MM.1S (cell line): ENCODE results near the gene MAS1L.

Experiments used
- DNase-seq: peaks from one replicate; pipeline ENCODE4 v3.0.0-alpha.2; 2015
- H2AFZ ChIP-seq: fragments of 300-600 bp; sonication (generic); 2 replicates; pipeline ENCODE4 v1.6.0; 2016; ENCODE audit warnings: antibody characterized with exemption, low read length
- H3F3A ChIP-seq: fragments of 300-600 bp; sonication (generic); 2 replicates; pipeline ENCODE4 v1.6.1; 2016; ENCODE audit warnings: mild to moderate bottlenecking, antibody characterized with exemption, low read length, moderate library complexity, mixed read lengths; ENCODE audit not compliant: insufficient read depth
- H3K27ac ChIP-seq: fragments of 300-600 bp; sonication (generic); 2 replicates; pipeline ENCODE4 v1.5.1; 2016; ENCODE audit warnings: mild to moderate bottlenecking, low read length
- H3K27me3 ChIP-seq: fragments of 300-600 bp; sonication (generic); replicated peaks from 2 replicates; pipeline ENCODE4 v1.6.0; 2016; ENCODE audit warnings: low read length; ENCODE audit not compliant: insufficient read depth
- H3K36me3 ChIP-seq: fragments of 300-600 bp; sonication (generic); replicated peaks from 2 replicates; pipeline ENCODE4 v1.6.1; 2016; ENCODE audit warnings: mild to moderate bottlenecking, low read length, mixed read lengths; ENCODE audit not compliant: insufficient read depth
- H3K4me1 ChIP-seq: fragments of 300-600 bp; sonication (generic); 2 replicates; pipeline ENCODE4 v1.6.1; 2016; ENCODE audit warnings: low read length, mixed read lengths
- H3K4me2 ChIP-seq: fragments of 300-600 bp; sonication (generic); 2 replicates; pipeline ENCODE4 v1.6.0; 2016; ENCODE audit warnings: low read depth, low read length
- H3K4me3 ChIP-seq: fragments of 300-600 bp; sonication (generic); 2 replicates; pipeline ENCODE4 v1.5.1; 2016; ENCODE audit warnings: low read length, mixed read lengths
- H3K79me2 ChIP-seq: fragments of 300-600 bp; sonication (generic); 2 replicates; pipeline ENCODE4 v1.6.1; 2016; ENCODE audit warnings: mixed run types, low read length, mixed read lengths
- H3K9ac ChIP-seq: fragments of 300-600 bp; sonication (generic); 2 replicates; pipeline ENCODE4 v1.6.1; 2016; ENCODE audit warnings: low read length, mixed read lengths
- H3K9me2 ChIP-seq: fragments of 300-600 bp; sonication (generic); replicated peaks from 2 replicates; pipeline ENCODE4 v1.6.1; 2016; ENCODE audit warnings: mild to moderate bottlenecking, low read length, mixed read lengths; ENCODE audit not compliant: insufficient read depth
- H3K9me3 ChIP-seq: fragments of 300-600 bp; sonication (generic); replicated peaks from 2 replicates; pipeline ENCODE4 v1.6.1; 2016; ENCODE audit warnings: mild to moderate bottlenecking, low read length, mixed read lengths; ENCODE audit not compliant: insufficient read depth
- H4K20me1 ChIP-seq: fragments of 300-600 bp; sonication (generic); 2 replicates; pipeline ENCODE4 v1.6.1; 2016; ENCODE audit warnings: mild to moderate bottlenecking, low read length, moderate library complexity, mixed read lengths; ENCODE audit not compliant: insufficient read depth
- EZH2 ChIP-seq: fragments of 300-600 bp; sonication (generic); optimal IDR thresholded peaks from 2 replicates; pipeline ENCODE3; 2017; ENCODE audit warnings: low read depth, mild to moderate bottlenecking, antibody characterized with exemption, low read length, mixed read lengths
- EZH2phosphoT487 ChIP-seq: fragments of 300-600 bp; sonication (generic); IDR thresholded peaks from 2 replicates; pipeline ENCODE4 v1.6.1; 2018; ENCODE audit warnings: antibody characterized with exemption, low read length
- TF ChIP-seq, protein P1 (sequence below): fragments of 300-600 bp; sonication (generic); IDR thresholded peaks from 2 replicates; pipeline ENCODE4 v1.5.1; 2016; ENCODE audit warnings: antibody characterized with exemption, low read length, mixed read lengths

Gene MAS1L

DNA sequence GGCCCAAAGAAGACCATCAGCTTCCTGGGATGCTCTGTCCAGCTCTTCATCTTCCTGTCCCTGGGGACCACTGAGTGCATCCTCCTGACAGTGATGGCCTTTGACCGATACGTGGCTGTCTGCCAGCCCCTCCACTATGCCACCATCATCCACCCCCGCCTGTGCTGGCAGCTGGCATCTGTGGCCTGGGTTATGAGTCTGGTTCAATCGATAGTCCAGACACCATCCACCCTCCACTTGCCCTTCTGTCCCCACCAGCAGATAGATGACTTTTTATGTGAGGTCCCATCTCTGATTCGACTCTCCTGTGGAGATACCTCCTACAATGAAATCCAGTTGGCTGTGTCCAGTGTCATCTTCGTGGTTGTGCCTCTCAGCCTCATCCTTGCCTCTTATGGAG lies 25.7 kb downstream of the MAS1L start:
- H3K27me3 ChIP-seq = no peaks in the 10 kb centered on the region
- no peaks in the 10 kb centered on the region for H3K4me1 ChIP-seq
- no peaks in the 10 kb centered on the region for H3K9me2 ChIP-seq
- H3K27ac ChIP-seq = no peak overlapping the region
- no peak overlapping the region for H2AFZ ChIP-seq
- no peak for TF ChIP-seq EZH2
- no peak for TF ChIP-seq EZH2phosphoT487
- TF ChIP-seq, protein P1, sequence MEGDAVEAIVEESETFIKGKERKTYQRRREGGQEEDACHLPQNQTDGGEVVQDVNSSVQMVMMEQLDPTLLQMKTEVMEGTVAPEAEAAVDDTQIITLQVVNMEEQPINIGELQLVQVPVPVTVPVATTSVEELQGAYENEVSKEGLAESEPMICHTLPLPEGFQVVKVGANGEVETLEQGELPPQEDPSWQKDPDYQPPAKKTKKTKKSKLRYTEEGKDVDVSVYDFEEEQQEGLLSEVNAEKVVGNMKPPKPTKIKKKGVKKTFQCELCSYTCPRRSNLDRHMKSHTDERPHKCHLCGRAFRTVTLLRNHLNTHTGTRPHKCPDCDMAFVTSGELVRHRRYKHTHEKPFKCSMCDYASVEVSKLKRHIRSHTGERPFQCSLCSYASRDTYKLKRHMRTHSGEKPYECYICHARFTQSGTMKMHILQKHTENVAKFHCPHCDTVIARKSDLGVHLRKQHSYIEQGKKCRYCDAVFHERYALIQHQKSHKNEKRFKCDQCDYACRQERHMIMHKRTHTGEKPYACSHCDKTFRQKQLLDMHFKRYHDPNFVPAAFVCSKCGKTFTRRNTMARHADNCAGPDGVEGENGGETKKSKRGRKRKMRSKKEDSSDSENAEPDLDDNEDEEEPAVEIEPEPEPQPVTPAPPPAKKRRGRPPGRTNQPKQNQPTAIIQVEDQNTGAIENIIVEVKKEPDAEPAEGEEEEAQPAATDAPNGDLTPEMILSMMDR = no peak
- H3K9ac ChIP-seq = no peak overlapping the region
- no peaks in the 10 kb centered on the region for H4K20me1 ChIP-seq
- no peaks in the 10 kb centered on the region for H3F3A ChIP-seq
- DNase-seq = no peak
- no peak overlapping the region for H3K4me3 ChIP-seq
- no peaks in the 10 kb centered on the region for H3K79me2 ChIP-seq
- H3K36me3 ChIP-seq = no peaks in the 10 kb centered on the region
- no peaks in the 10 kb centered on the region for H3K9me3 ChIP-seq
- H3K4me2 ChIP-seq = no peak overlapping the region

DNA sequence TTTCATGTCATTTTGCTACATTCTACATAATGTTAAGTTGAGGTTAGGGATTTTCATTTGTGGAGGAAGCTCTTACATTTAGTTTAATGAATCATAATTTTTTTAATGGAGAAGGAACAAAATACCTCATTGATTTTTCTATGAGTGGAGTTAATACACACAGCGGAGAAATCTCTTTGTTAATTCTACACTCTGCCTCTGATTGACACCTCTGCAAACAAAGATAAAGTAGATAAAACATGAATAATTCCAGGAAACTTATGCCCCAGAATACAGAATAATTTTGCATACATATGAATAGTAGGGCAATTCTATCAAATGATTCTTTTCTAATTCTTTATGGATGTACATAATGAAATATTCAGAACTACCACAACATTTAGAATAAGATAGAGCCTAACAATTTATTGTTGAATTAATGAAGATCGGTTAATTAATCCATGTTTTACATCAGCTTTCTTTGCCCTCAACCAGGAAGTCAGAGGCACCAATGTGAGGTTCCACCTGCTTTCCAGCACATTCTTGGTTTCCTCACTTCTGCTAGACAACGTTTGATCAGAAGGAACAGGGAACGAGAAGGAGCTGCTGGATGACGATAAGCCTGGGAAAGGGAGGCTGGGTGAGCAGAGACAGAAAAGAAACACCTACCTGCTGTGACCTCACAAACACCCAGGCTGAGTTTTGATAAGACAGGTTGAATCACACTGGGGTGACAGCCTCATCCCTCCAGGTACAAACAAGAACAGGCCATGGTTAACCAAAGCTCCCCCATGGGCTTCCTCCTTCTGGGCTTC lies 26.5 kb downstream of the MAS1L start:
- no peaks in the 10 kb centered on the region for H3K9me2 ChIP-seq
- H3K9ac ChIP-seq = no peak overlapping the region
- no peaks in the 10 kb centered on the region for H3K4me1 ChIP-seq
- TF ChIP-seq, protein P1 = no peak
- TF ChIP-seq EZH2phosphoT487 (no peak), EZH2 (no peak)
- no peaks in the 10 kb centered on the region for H3K27me3 ChIP-seq
- no peak overlapping the region for H3K27ac ChIP-seq
- H3K79me2 ChIP-seq = no peaks in the 10 kb centered on the region
- no peak overlapping the region for H3K4me3 ChIP-seq
- no peak for DNase-seq
- H3K9me3 ChIP-seq = no peaks in the 10 kb centered on the region
- H4K20me1 ChIP-seq = no peaks in the 10 kb centered on the region
- no peaks in the 10 kb centered on the region for H3F3A ChIP-seq
- no peaks in the 10 kb centered on the region for H3K36me3 ChIP-seq
- no peak overlapping the region for H3K4me2 ChIP-seq
- no peak overlapping the region for H2AFZ ChIP-seq

DNA sequence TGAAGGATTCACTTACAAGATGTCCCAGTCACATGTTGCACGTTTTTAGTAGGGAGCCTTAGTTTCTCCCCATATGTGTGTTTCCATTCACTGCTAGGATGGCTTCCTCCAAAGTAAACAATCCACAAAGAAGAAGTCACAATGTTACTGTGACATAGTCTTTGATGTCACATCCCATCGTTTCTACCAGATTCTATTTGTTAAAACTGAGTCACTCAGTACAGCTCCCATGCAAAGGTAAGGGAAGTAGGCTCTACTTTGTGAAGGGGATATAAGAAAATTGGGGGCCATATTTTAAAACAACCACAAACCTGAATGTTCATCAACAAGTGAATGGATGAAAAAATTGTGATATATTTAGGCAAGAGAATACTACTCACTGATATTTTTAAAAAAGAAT lies 30.8 kb downstream of the MAS1L start, which contains the start of the genes OR11A1 and OR2H1:
TSS of gene OR11A1 (minus strand) at position 101 of the 400 bp plus-strand sequence. CDS start 29,430 bp downstream, outside the sequence.
TSS of gene OR2H1 (plus strand) at position 185 of the 400 bp plus-strand sequence. CDS start 4,615 bp downstream, outside the sequence.
- Histone ChIP-seq H3K9me3 (no peaks in the 10 kb centered on the region), H3K36me3 (no peaks in the 10 kb centered on the region), H4K20me1 (no peaks in the 10 kb centered on the region), H3K27me3 (no peaks in the 10 kb centered on the region), H3K9ac (no peak within 1 kb of the TSS), H3K27ac (no peak within 1 kb of the TSS), H3K4me1 (no peaks in the 10 kb centered on the region), H2AFZ (no peak within 1 kb of the TSS), H3K79me2 (no peaks in the 10 kb centered on the region), H3K9me2 (no peaks in the 10 kb centered on the region), H3F3A (no peaks in the 10 kb centered on the region), H3K4me3 (no peak within 1 kb of the TSS), H3K4me2 (no peak within 1 kb of the TSS)
- DNase-seq = no peak
- TF ChIP-seq EZH2 (no peak), EZH2phosphoT487 (no peak)
- TF ChIP-seq, protein P1 = no peak
